SK-N-SH (cell line): Measurements from ENCODE around the gene FYCO1. TPM values are rescaled to one million over a fixed set of nuclear protein-coding genes. Genes with fewer than 3 reads are reported as not detected.

Experiments used
- CTCF ChIA-PET: fragments of 300-600, 350-600 bp; formaldehyde crosslinking; extraction: SDS; loops from one replicate; lab custom pipeline; 2021; lab: Yijun Ruan, JAX
- POLR2A ChIA-PET: fragments of 350-600 bp; sonication (Branson Sonifier 250); formaldehyde crosslinking; extraction: SDS; loops from one replicate; lab custom pipeline; 2020; ENCODE audit warnings: antibody characterized with exemption, inconsistent platforms; lab: Yijun Ruan, JAX
- DNase-seq: peaks from one replicate; pipeline ENCODE4 v3.0.0; 2012
- H2AFZ ChIP-seq: fragments of 200-600 bp; sonication (generic); 2 replicates; pipeline ENCODE4 v1.8.1; 2016; ENCODE audit warnings: antibody characterized with exemption, mild to moderate bottlenecking, low read depth
- H3F3A ChIP-seq: fragments of 200-600 bp; sonication (generic); replicated peaks from 2 replicates; pipeline ENCODE3; 2016; ENCODE audit warnings: antibody characterized with exemption, mild to moderate bottlenecking; ENCODE audit not compliant: insufficient read depth
- H3K27ac ChIP-seq, 2 experiments: fragments of 200-500 bp in 1 of 2; fragments of 200-600 bp in 1 of 2; sonication (Bioruptor generic) in 1 of 2; sonication (generic), shearing (Covaris generic) in 1 of 2; 2 replicates each; pipeline versions ENCODE4 v1.5.1 to v1.6.1; 2014 to 2016; ENCODE audit warnings: low read depth in 2 of 2, inconsistent platforms in 1 of 2, low read length in 1 of 2, mild to moderate bottlenecking in 1 of 2, mixed read lengths in 1 of 2
- H3K27me3 ChIP-seq: fragments of 200-600 bp; sonication (generic), shearing (Covaris generic); 2 replicates; pipeline ENCODE4 v1.6.1; 2016; ENCODE audit warnings: mixed run types; ENCODE audit not compliant: insufficient read depth
- H3K36me3 ChIP-seq, 2 experiments: fragments of 200-500 bp in 1 of 2; fragments of 200-600 bp in 1 of 2; sonication (Bioruptor generic) in 1 of 2; sonication (generic) in 1 of 2; replicated peaks in 1 of 2; 2 replicates each; pipeline versions ENCODE3 to v1.5.1; 2014 to 2016; ENCODE audit warnings: low read length in 1 of 2, mild to moderate bottlenecking in 1 of 2; ENCODE audit not compliant: insufficient read depth in 2 of 2, control insufficient read depth in 1 of 2
- H3K4me1 ChIP-seq, 2 experiments: fragments of 200-500 bp in 1 of 2; fragments of 200-600 bp in 1 of 2; sonication (Bioruptor generic) in 1 of 2; sonication (generic), shearing (Covaris generic) in 1 of 2; 2 replicates each; pipeline versions ENCODE4 v1.5.1 to v1.6.1; 2014 to 2016; ENCODE audit warnings: low read depth in 1 of 2, low read length in 1 of 2, mixed run types in 1 of 2; ENCODE audit not compliant: insufficient read depth in 2 of 2, control insufficient read depth in 1 of 2
- H3K4me2 ChIP-seq: fragments of 200-600 bp; sonication (generic), shearing (Covaris generic); 2 replicates; pipeline ENCODE4 v1.6.1; 2017; ENCODE audit warnings: mixed run types
- H3K4me3 ChIP-seq, 2 experiments: fragments of 200-500 bp in 1 of 2; fragments of 200-600 bp in 1 of 2; sonication (Bioruptor generic) in 1 of 2; sonication (generic), shearing (Covaris generic) in 1 of 2; 2 replicates each; pipeline versions ENCODE4 v1.5.1 to v1.8.1; 2014 to 2016; ENCODE audit warnings: low read depth in 2 of 2, inconsistent platforms in 1 of 2, low read length in 1 of 2, mild to moderate bottlenecking in 1 of 2, mixed read lengths in 1 of 2, moderate library complexity in 1 of 2
- H3K79me2 ChIP-seq: fragments of 200-600 bp; sonication (generic); 2 replicates; pipeline ENCODE4 v1.8.1; 2017; ENCODE audit warnings: mild to moderate bottlenecking; ENCODE audit not compliant: insufficient read depth
- H3K9ac ChIP-seq: fragments of 200-600 bp; sonication (generic); 2 replicates; pipeline ENCODE4 v1.6.1; 2017; ENCODE audit warnings: mixed run types
- H3K9me2 ChIP-seq: fragments of 200-600 bp; sonication (generic); 2 replicates; pipeline ENCODE4 v1.6.1; 2017; ENCODE audit warnings: mixed run types
- H3K9me3 ChIP-seq: fragments of 200-600 bp; sonication (generic); 2 replicates; pipeline ENCODE4 v1.6.1; 2017; ENCODE audit warnings: mixed run types, mild to moderate bottlenecking, moderate library complexity
- H4K20me1 ChIP-seq: fragments of 200-600 bp; sonication (generic); 2 replicates; pipeline ENCODE4 v1.6.1; 2017; ENCODE audit warnings: mild to moderate bottlenecking, mixed run types; ENCODE audit not compliant: insufficient read depth
- ELF1 ChIP-seq: IDR thresholded peaks from 2 replicates; pipeline ENCODE4 v1.4.0; 2012
- JUND ChIP-seq: IDR thresholded peaks from 2 replicates; pipeline ENCODE4 v1.4.0; 2012
- MXI1 ChIP-seq: IDR thresholded peaks from 2 replicates; pipeline ENCODE4 v1.6.1; 2012; ENCODE audit warnings: mild to moderate bottlenecking, low read depth, low read length, improper control_type of control experiment
- NFIC ChIP-seq: IDR thresholded peaks from 2 replicates; pipeline ENCODE4 v1.4.0; 2012; ENCODE audit warnings: borderline replicate concordance
- PBX3 ChIP-seq: IDR thresholded peaks from 2 replicates; pipeline ENCODE4; 2012
- POLR2AphosphoS5 ChIP-seq: IDR thresholded peaks from 2 replicates; pipeline ENCODE4 v1.6.1; 2012; ENCODE audit warnings: low read depth, low read length
- RAD21 ChIP-seq: IDR thresholded peaks from 2 replicates; pipeline ENCODE4 v1.6.1; 2012; ENCODE audit warnings: mild to moderate bottlenecking, low read length
- RFX5 ChIP-seq: IDR thresholded peaks from 2 replicates; pipeline ENCODE4 v1.6.1; 2012; ENCODE audit warnings: mild to moderate bottlenecking, improper control_type of control experiment, low read length
- SMC3 ChIP-seq: IDR thresholded peaks from 2 replicates; pipeline ENCODE4 v1.6.1; 2012; ENCODE audit warnings: low read depth, low read length, improper control_type of control experiment
- TAF1 ChIP-seq: IDR thresholded peaks from 2 replicates; pipeline ENCODE4 v1.6.1; 2012; ENCODE audit warnings: low read depth, mild to moderate bottlenecking, low read length, moderate library complexity, borderline replicate concordance
- TEAD4 ChIP-seq: IDR thresholded peaks from 2 replicates; pipeline ENCODE4 v1.4.0; 2012; ENCODE audit warnings: mild to moderate bottlenecking, borderline replicate concordance; ENCODE audit not compliant: insufficient read depth
- YY1 ChIP-seq: IDR thresholded peaks from 2 replicates; pipeline ENCODE4 v1.4.0; 2012; ENCODE audit warnings: low read depth, mild to moderate bottlenecking
- WGBS: methylation state at CpG from one replicate; pipeline ENCODE4 v1.1.6; 2017; ENCODE audit warnings: low lambda C conversion rate; 5-methylcytosine and 5-hydroxymethylcytosine counted together
- polyA plus RNA-seq, 3 experiments: library from polyadenylated mRNA; depleted of rRNA; stranded (reverse); fragments of >200 nt; gene quantifications; 2 replicates each; pipeline ENCODE4 v1.2.3, GENCODE V29; 2012
- TF ChIP-seq, protein P1 (sequence below): IDR thresholded peaks from 2 replicates; pipeline ENCODE4 v1.6.1; 2012; ENCODE audit warnings: mild to moderate bottlenecking, low read depth, low read length, moderate library complexity
- TF ChIP-seq, protein P2 (sequence below): IDR thresholded peaks from 2 replicates; pipeline ENCODE4 v1.4.0; 2012; ENCODE audit warnings: low read depth
- TF ChIP-seq, protein P3 (sequence below): fragments of 200-600 bp; sonication (generic); IDR thresholded peaks from 2 replicates; pipeline ENCODE4 v1.6.1; 2017; ENCODE audit warnings: antibody characterized with exemption, mild to moderate bottlenecking, moderate library complexity

The FYCO1 gene
- polyA plus RNA-seq, 1 of the 3 experiments (the other 2 are of a cell fraction): 5.5 TPM

DNA sequence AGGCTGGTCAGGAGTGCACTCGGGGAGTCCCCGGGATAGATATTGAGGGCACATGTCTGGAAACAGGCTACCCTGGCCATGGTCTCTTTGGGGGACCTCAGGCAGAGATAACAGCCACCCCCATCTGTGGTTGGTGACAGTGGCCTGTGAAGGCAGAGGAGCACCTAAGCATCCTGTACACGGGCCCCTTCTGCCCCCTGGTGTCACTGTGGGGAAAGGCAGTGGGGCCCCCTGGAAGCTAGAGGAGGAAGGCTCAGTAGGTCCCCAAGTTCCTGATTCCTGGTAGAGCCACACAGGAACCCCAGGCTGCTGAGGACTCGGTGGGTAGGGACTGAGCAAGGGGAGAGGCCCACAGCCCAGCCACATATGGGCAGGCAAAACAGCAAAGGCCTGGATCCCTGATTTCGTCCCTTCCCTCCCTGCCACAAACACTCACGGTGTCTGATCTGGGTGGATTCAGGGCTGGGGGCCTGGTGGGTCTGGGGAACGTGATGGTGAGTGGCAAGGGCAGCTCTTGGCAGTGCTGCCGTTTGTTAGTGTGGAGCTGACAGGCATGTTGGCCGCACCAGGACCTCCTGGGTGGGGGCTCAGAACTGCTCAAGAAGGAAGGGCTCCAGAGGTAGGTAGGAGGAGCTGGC, 66.5 kb downstream of the FYCO1 start:
- no peak for TF ChIP-seq MXI1
- TF ChIP-seq, protein P1, sequence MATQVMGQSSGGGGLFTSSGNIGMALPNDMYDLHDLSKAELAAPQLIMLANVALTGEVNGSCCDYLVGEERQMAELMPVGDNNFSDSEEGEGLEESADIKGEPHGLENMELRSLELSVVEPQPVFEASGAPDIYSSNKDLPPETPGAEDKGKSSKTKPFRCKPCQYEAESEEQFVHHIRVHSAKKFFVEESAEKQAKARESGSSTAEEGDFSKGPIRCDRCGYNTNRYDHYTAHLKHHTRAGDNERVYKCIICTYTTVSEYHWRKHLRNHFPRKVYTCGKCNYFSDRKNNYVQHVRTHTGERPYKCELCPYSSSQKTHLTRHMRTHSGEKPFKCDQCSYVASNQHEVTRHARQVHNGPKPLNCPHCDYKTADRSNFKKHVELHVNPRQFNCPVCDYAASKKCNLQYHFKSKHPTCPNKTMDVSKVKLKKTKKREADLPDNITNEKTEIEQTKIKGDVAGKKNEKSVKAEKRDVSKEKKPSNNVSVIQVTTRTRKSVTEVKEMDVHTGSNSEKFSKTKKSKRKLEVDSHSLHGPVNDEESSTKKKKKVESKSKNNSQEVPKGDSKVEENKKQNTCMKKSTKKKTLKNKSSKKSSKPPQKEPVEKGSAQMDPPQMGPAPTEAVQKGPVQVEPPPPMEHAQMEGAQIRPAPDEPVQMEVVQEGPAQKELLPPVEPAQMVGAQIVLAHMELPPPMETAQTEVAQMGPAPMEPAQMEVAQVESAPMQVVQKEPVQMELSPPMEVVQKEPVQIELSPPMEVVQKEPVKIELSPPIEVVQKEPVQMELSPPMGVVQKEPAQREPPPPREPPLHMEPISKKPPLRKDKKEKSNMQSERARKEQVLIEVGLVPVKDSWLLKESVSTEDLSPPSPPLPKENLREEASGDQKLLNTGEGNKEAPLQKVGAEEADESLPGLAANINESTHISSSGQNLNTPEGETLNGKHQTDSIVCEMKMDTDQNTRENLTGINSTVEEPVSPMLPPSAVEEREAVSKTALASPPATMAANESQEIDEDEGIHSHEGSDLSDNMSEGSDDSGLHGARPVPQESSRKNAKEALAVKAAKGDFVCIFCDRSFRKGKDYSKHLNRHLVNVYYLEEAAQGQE: no peak
- no peak for TF ChIP-seq TAF1
- no peak for TF ChIP-seq ELF1
- TF ChIP-seq RFX5: no peak
- TF ChIP-seq YY1: no peak
- no peak for TF ChIP-seq NFIC
- TF ChIP-seq PBX3: no peak
- TF ChIP-seq TEAD4: no peak
- no peak for TF ChIP-seq JUND
- TF ChIP-seq POLR2AphosphoS5: no peak
- TF ChIP-seq, protein P2, sequence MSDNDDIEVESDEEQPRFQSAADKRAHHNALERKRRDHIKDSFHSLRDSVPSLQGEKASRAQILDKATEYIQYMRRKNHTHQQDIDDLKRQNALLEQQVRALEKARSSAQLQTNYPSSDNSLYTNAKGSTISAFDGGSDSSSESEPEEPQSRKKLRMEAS: no peak
- peak; percentile 88 for TF ChIP-seq RAD21
- TF ChIP-seq, protein P3, sequence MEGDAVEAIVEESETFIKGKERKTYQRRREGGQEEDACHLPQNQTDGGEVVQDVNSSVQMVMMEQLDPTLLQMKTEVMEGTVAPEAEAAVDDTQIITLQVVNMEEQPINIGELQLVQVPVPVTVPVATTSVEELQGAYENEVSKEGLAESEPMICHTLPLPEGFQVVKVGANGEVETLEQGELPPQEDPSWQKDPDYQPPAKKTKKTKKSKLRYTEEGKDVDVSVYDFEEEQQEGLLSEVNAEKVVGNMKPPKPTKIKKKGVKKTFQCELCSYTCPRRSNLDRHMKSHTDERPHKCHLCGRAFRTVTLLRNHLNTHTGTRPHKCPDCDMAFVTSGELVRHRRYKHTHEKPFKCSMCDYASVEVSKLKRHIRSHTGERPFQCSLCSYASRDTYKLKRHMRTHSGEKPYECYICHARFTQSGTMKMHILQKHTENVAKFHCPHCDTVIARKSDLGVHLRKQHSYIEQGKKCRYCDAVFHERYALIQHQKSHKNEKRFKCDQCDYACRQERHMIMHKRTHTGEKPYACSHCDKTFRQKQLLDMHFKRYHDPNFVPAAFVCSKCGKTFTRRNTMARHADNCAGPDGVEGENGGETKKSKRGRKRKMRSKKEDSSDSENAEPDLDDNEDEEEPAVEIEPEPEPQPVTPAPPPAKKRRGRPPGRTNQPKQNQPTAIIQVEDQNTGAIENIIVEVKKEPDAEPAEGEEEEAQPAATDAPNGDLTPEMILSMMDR: peak; percentile 78
- TF ChIP-seq SMC3: peak; percentile 85
- DNase-seq: peak; percentile 84

More for the DNA sequence above, 66.5 kb downstream of the FYCO1 start:
- Histone ChIP-seq H3K4me2 (no peak overlapping the region), H2AFZ (no peak overlapping the region), H3K9ac (no peak overlapping the region), H3K4me1 (no peaks in the 10 kb centered on the region; a peak in 1 of 4 replicates), H3K9me3 (no peaks in the 10 kb centered on the region), H3K36me3 (peaks cover 21 to 45% of the 10 kb centered on the region in 2 experiments), H3K27ac (no peak overlapping the region), H4K20me1 (no peaks in the 10 kb centered on the region), H3F3A (no peaks in the 10 kb centered on the region), H3K79me2 (no peaks in the 10 kb centered on the region), H3K27me3 (no peaks in the 10 kb centered on the region), H3K4me3 (no peak overlapping the region; a peak in 1 of 4 replicates), H3K9me2 (no peaks in the 10 kb centered on the region)
- CTCF ChIA-PET: interaction anchor here (0.6 to 9.5 kb wide), 49 partner anchors 9 to 423 kb away, joined by 3 to 142 read pairs (median 4); partner anchors contain the start of genes CXCR6, LZTFL1 and XCR1
- POLR2A ChIA-PET: interaction anchor here (2.5 kb wide), 1 partner anchor 10 kb away, joined by 7 read pairs; no protein-coding TSS in a partner anchor
- WGBS: 54% methylated on average over 8 of the region's 9 CpGs
